HG03108 (cell line): ENCODE measurements around the gene RNF38.
"Not testable (repeated sequence)": the region's sequence is repeated elsewhere in the genome, so short reads cannot be mapped to it uniquely, and the experiment has no call there.

Source experiments
- ATAC-seq: cut with Tn5 transposase; IDR thresholded peaks from one replicate; pipeline ENCODE4 v1.9.1; 2021; ENCODE audit warnings: moderate library complexity; ENCODE audit not compliant: unreplicated experiment

The RNF38 gene

DNA sequence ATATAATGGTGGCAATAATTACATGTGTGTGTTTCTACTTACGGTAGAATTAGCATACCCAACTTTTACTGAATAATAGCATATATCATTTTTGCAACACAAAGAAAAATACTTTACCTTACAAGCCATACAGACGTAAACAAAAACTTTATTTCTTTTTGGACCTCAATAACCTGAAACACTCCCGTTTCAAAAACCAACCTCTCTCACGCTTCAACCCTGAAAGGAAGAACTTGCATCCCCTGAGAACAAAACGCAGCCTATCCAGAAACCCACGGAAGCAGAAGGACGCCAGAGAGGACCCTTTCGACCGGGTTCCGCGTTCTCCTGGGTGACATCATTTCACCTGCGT, at the start of gene RNF38:
Gene RNF38 (minus strand): TSS at position 290 of the 352 bp plus-strand sequence. CDS start 161 bp downstream, at position 129.
- no peak for ATAC-seq

- ATAC-seq = not testable (repeated sequence)
These were observed 48.5 kb upstream of the RNF38 start for GRCh38 chr9:36448555-36448954.

DNA sequence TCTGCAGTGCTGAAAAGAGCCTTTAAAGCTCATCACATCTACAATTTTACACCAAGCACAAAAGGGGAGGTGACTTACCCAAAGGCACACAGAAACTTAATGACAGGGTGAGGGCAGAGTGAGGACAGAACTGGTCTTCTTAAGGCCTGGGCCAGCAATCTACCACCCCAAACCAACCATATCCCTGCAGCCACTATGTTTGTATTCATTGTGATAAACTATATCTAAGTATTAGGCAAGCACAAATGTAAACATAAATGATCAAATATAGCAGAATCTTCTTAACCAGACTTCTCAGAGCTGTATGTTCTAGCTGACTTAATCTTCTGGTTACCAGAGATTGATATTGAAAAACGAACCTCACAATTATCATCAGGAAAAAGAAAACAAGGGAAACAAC, 47.9 kb upstream of the RNF38 start:
- no peak for ATAC-seq

DNA sequence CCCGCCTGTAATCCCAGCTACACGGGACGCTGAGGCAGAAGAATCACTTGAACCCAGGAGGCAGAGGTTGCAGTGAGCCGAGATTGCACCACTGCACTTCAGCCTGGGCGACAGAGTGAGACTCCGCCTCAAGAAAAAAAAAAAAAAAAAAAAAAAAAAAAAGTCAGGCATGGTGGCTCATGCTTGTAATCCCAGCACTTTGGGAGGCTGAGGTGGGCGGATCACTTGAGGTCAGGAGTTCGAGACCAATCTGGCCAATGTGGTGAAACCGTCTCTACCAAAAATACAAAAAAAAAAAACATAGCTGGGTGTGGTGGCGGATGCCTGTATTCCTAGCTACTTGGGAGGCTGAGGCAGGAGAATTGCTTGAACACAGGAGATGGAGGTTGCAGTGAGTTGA, 46.6 kb upstream of the RNF38 start:
- not testable (repeated sequence) for ATAC-seq

DNA sequence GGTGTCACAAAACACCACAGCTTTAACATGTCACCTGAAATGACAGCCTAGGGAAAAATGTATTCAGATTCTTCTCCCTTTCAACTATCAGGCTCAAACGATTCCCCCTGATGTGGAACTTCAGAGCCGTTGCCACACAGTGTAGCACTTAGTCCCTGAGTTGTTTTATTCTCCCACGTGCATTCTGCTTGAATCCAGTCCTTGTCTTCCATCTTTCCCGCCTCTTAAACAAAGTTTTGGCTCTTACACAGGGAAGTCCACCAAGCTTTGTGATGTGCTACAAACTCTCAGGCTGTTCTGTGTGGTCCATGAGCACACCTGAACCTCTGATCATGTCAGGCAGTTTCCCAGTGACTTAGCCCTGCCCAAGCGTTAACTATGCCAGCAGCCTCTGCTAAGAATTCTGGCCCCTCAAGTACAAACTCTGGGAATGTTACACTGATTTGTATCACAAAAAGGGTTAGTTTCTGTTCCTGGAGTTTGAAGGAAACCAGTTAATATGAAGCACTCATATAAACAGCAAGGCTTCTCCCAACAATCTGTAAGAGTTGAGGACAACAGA, 45.8 kb upstream of the RNF38 start:
- ATAC-seq = no peak

DNA sequence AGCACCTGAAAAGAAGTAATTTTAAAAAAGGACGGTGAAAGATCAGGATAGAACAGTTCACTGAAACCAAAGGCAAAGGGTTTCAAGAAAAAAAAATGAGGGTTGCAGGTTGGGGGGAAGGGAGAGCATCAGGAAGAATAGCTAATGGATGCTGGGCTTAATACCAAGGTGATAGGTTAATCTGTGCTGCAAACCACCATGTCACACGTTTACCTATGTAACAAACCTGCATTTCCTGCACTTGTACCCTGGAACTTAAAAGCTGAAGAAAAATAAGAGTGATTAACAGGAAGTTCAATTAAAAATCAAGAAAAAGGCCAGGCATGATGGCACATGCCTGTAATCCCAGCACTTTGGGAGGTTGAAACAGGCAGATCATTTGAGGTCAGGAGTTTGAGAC, 44.1 kb upstream of the RNF38 start:
- no peak for ATAC-seq

DNA sequence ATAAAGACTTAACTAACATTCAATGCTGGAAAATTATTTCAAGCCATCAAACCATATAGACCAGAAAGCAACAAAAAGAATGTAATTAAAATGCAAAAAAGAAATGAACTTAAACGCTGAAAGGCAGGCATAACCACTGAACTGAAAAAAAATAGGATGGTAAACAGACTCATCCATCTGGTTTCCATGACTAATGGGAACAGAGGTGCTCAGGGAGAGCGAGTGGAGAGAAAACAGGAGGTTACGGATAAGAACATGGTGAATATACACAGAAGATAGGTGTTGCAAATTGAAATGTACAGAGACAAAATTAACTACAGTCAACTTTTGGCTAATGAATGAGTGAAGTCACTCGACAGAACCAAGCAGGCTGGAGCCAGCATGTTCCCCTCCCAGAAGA, 43.5 kb upstream of the RNF38 start:
- no peak for ATAC-seq

GRCh38 chr9:36442710-36443109, 42.6 kb upstream of the RNF38 start:
- ATAC-seq = no peak

DNA sequence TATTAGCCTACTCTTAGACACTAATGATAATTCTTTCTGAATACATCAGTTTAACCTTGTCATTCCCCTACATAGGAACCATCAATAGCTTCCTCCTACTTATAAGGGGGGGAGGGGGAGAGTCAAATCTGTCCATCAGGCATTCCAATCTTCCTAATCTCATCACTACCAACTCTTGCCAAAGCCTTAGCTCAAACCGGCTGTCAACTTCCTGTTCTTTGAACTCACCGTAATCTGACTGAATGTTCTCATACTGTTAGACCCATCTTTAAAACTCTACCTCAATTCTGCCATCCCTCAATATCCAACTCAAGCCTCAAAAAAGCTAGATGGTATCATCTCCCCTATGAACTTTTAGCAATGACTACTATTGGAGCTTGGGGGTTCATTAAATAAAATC, 41.9 kb upstream of the RNF38 start:
- no peak for ATAC-seq

GRCh38 chr9:36438536-36439236, 38.6 kb upstream of the RNF38 start:
- ATAC-seq = no peak

DNA sequence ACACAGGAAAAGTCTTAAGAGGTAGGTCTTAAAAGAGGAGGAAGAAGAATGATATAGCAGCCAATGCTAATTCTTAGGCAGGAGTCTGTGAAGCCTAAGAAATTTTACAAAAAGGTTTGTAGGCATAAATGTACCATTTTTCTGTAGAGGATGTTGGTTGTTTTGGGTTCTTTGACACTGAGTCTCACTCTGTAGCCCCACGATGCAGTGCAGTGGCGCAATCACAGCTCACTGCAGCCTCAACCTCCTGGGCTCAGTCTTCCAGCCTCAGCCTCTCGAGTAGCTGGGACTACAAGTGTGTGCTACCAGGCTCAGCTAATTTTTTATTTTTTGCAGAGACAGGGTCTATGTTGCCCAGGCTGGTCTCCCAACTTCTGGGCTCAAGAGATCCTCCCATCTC, 37.7 kb upstream of the RNF38 start:
- ATAC-seq = no peak

DNA sequence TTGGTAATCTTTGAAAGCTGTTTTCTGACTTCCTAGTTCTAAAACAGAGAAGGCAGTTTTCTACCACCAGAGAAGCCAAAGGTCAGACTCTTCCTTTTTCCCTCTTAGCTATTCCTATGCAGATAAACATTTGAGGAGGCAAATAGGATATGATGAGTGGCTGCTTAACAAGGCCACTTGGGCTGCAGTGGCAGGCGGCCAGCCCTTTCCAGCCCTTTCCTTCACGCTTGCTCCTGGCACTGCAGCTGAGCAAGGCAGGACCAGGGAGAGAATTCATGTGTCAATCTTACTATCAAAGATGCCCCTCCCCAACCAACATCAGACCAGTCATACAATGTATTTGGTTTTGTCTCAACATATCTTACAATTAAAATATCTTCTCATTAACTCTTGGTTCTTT, 36.8 kb upstream of the RNF38 start:
- ATAC-seq = no peak

GRCh38 chr9:36433386-36433785, 33.3 kb upstream of the RNF38 start:
- ATAC-seq = no peak

- ATAC-seq = no peak
These were observed 31.0 kb upstream of the RNF38 start for GRCh38 chr9:36431078-36431477.

DNA sequence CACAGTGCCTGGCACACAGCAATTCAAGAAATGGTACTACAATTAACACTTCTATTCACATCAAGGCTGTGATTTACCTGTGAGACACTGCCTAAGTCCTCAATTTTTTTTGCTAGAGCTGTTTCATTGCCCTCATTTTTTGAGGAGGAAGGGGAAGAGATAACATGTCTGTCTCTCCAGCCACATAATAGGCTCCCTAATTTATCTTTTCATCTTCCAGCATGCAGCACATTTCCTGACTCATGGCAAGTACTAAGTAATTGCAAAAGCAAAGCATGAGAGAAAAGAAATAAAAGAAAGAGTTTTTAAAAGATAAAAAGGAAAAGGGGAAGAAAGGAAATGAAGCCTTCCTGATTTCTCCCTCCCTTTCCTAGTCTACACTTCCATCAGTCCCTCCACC, 26.9 kb upstream of the RNF38 start:
- ATAC-seq = no peak

DNA sequence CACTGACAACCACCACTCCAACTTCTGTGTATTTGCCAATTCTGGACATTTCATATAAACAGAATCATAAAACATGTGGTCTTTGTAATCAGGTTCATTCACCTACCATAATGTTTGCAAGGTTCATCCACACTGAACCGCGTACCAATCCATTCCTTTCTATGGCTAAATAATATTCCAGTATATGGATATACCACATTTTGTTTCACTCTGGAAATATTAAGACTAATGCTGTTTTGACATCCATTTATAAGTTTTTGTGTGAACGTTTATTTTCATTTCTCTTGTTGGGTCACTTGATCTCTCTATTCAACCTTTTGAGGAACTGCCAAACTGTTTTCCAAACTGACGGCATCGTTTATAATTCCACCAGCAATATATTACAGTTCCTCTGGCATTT, 26.3 kb upstream of the RNF38 start:
- no peak for ATAC-seq

- ATAC-seq = no peak
These were observed 24.4 kb upstream of the RNF38 start for GRCh38 chr9:36424289-36425055.

DNA sequence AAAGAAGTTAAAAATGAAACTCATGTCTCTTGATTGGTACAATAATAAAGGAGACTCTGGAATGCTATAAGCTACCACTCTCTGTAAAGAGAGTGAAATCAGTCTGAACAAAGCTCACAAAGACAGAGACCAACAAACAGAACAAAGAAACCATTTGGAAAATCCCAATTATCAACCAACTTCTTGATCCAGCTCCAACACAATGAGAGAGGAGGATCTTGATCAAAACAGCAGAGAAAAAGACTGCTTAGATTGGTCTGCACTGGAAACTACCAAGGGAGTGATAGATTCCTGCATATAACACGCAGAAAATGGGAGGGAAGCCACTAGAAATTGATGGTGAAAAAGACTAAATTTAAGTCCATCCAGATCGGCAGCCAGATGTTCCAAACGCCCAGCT, 23.1 kb upstream of the RNF38 start:
- no peak for ATAC-seq

DNA sequence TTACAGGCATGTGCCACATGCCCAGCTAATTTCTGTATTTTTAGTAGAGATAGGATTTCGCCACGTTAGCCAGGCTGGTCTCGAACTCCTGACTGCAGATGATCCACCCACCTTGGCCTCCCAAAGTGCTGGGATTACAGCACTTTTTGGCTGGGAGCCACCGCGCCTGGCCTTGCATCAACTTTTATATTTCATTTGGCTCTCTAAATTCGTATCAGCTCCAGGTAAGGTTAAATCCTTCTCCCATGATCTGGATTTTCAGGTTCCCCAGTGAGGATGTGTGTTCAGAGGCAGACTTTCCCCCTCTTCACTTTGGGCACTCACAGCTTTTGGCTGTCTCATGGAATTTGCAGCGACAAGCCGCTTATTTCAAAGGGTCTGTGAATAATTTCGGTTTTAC, 16.8 kb upstream of the RNF38 start:
- ATAC-seq = no peak

- no peak for ATAC-seq
These were observed 15.9 kb upstream of the RNF38 start for GRCh38 chr9:36415822-36416525.

- not testable (repeated sequence) for ATAC-seq
These were observed 11.3 kb upstream of the RNF38 start for GRCh38 chr9:36411410-36411809.

- not testable (repeated sequence) for ATAC-seq
These were observed 9.0 kb upstream of the RNF38 start for GRCh38 chr9:36409076-36409475.
